Stromal cell of bone marrow (primary cell): ENCODE results near the gene TMEM50A.
"Not testable (repeated sequence)": the region's sequence is repeated elsewhere in the genome, so short reads cannot be mapped to it uniquely, and the experiment has no call there.

Source experiments
- DNase-seq: peaks from one replicate; pipeline ENCODE4 v3.0.0-alpha.2; 2012; ENCODE audit warnings: low read depth

TMEM50A gene

DNA sequence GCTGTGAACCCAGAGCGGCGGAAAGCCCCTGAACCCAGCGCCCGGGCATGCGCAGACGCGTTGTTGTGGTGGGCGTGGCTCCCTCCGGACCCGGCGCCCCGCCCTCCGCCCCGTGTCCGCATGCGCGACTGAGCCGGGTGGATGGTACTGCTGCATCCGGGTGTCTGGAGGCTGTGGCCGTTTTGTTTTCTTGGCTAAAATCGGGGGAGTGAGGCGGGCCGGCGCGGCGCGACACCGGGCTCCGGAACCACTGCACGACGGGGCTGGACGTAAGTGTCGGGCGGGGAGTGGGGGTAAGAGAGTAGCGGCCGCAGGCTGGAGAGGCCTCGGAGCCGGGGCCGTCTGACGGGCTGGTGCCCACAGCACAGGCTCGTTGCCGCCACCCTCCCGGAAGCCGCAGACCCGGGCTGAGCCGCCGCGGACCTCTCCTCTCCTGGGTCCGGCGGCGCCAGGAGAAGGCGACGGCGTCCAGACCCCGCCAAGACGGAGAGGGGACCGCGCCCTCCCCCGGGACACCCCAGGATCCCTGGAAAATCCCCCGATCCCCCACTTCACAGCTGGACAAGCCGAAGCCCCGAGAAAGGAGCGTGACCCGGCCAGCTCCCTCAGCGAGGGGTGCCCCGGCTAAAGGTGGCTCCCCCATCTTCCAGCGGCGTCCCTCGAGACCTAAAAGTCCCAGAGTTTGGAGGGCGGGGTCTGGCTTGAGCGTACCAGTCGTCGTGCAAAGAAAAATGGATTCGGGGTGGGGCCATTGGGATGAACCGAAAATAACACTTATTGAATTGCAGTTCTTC, at the start of gene TMEM50A:
Gene TMEM50A (plus strand): TSS at position 147 of the 794 bp plus-strand sequence. CDS start 2,153 bp downstream, outside the sequence.
- peak; percentile 65 for DNase-seq

- not testable (repeated sequence) for DNase-seq
These were observed 49.5 kb upstream of the TMEM50A start for GRCh38 chr1:25288573-25289101.

DNA sequence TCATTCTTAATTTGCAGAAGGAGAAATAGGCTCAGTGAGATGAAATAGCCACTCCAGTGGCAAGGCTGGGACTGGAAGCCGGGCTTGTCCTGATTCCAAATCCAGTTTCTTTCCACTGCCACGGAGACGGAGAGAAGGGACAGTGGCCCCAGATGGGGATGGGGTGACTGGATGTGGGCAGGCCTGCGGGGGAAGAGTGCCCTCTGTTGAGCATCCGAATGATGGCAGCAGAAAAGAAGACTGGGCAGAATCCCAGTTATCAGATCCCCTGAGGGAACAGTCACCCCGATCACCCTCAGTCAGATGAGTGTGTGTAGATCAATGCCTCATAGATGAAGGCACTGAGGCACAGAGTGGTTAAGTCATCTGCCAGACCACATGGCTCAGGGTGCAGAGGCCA, 48.1 kb upstream of the TMEM50A start:
- not testable (repeated sequence) for DNase-seq

- DNase-seq: not testable (repeated sequence)
These were observed 44.7 kb upstream of the TMEM50A start for GRCh38 chr1:25293426-25293825.

DNA sequence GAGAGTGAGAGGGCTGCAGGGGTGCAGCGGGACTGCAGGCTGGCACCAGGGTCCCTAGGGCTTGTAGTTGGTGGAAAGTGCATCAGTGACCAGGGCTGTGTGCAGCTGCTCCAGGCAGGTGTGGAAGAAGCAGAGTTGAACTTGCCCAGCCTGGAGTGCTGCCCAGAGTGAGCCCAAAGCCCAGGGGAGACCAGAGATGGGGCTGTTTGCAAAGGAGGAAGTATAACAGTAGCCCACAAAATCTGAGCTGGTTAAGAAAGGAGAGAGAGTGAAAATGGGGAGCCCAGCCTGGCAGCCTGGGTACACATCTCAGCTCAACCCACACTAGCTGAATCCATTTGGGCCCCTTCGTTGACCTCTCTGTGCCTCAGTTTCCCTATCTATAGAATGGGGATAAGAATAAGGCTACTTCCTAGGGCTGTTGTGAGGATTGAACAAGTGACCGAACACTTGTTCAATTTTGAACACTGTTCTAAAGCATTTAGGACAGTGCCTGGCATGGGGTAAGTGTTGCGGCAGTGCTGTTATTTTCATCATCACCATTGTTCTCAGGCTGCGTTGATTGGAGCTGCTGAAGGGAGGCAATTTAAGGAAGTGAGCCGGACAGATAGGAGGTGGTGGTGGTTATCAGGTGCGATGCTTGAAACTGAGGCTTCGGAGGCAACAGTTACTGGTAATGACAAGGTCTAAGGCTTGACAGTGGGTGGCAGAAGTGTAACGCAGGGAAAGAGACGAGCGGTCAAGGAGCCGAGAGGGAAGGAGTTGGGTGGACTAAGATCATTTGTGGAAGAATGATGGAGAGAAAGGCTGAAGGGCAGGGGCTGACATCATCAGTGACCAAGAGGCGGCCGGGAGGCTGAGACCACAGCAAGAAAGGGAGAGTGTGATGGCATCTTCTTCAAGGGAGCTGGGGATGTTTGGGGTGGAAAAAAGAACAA, 43.0 kb upstream of the TMEM50A start:
- DNase-seq: not testable (repeated sequence)

DNA sequence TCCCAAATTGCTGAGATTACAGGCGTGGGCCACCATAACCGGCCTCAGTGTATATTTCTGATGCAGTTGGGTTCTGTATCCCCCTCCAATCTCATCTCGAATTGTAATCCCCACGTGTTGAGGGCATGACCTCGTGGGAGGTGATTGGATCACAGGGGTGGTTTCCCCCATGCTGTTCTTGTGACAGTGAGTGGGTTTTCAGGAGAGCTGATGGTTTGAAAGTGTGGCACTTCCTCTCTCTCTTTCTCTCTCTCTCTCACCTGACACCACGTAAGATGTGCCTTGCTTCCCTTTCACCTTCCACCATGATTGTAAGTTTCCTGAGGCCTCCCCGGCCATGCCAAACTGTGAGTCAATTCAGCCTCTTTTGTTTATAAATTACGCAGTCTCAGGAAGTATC, 41.6 kb upstream of the TMEM50A start:
- not testable (repeated sequence) for DNase-seq

DNA sequence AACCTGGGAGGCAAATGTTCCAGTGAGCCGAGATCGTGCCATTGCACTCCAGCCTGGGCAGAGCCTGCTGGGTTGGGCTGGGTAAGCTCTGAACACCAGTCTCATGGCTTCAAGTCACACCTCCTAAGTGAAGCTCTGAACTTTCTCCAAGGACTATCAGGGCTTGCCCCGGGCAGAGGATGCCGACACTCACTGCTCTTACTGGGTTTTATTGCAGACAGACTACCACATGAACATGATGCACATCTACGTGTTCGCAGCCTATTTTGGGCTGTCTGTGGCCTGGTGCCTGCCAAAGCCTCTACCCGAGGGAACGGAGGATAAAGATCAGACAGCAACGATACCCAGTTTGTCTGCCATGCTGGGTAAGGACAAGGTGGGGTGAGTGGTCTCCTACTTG, 37.4 kb upstream of the TMEM50A start:
- not testable (repeated sequence) for DNase-seq

DNA sequence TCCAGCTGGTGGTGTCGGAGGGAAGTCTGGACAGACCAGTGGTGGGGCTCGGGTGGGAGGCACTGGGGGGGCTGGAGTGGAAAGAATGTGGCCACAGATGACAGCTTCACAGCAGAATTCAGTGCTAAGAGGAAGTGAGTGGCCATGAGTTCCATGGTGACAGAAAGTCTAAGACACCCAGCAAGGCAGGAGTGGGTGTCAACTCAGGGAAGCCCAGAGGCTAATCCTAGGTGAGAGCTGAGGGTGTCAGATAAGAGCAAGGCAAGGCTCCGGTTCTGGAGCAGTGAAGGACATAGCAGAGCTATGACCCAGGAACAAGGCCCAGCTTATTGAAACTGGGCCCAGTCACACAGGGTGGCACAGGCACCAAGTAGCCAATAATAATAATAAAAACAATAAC, 35.8 kb upstream of the TMEM50A start:
- not testable (repeated sequence) for DNase-seq

DNA sequence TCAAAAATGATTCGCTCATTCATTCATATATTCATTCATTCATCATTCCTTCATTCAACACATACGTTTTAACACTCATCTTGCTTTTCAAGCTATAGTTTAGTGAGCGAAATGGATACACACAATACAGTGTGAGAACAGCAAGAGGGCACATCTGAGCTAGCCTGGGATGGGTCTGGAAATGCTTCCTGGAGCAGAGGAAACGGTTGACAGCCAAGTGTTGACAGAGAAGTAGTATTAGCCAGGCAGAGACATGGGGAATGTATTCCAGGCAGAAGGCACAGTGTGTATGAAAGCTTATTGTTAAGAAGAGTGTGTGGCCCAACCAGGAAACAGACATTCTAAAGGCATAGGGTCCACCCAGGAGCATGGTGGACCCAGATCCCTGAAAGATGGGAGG, 33.2 kb upstream of the TMEM50A start:
- not testable (repeated sequence) for DNase-seq

DNA sequence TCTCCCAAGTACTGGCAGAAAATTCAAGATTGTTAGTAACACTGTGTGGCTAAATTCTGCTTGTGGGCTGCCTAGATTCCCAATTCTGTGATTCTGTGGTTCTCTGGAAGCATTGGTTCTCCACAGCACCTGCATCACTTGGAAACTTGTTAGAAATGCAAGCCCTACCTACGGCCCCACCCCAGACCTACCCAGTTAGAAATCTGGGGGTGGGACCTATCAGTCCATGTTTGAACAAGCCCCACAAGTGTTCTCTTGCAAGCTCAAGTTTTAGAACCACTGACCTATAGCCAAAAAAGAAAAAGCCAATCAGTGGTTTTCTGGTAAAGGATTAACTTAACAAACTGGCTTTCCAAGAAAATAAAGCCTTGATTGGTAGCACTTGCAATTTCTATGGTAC, 30.0 kb upstream of the TMEM50A start:
- DNase-seq: not testable (repeated sequence)

GRCh38 chr1:25309085-25309484, 29.0 kb upstream of the TMEM50A start:
- DNase-seq: peak; percentile 89

GRCh38 chr1:25309486-25309885, 28.6 kb upstream of the TMEM50A start:
- DNase-seq: peak; percentile 33

DNA sequence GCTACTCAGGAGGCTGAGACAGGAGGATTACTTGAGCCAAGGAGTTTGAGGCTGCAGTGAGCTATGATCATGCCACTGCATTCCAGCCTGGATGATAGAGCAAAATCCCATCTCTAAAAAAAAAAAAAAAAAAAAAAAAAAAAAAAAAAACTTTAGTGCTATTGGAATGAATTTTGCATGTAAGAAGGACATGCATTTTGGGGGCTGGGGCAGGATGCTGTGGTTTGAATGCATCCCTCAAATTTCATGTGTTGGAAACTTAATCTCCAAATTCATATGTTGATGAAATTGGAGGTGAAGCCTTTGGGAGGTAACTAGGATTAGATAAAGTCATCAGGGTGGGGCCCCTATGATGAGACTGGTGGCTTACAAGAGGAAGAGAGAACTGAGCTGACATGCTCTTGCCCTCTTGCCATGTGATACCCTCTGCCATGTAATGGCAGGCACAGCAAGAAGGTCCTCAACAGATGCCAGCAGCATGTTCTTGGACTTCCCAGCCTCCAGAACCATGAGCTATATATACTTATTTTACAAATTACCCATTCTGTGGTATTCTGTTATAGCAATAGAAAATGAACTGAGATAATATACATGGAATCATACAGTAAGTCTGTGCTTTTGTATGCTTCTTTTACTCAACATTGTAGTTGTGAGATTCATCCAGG, 25.2 kb upstream of the TMEM50A start:
- not testable (repeated sequence) for DNase-seq

- DNase-seq: peak; percentile 87
These were observed 17.7 kb upstream of the TMEM50A start for GRCh38 chr1:25320314-25320938.

GRCh38 chr1:25322127-25322526, 16.0 kb upstream of the TMEM50A start:
- not testable (repeated sequence) for DNase-seq

DNA sequence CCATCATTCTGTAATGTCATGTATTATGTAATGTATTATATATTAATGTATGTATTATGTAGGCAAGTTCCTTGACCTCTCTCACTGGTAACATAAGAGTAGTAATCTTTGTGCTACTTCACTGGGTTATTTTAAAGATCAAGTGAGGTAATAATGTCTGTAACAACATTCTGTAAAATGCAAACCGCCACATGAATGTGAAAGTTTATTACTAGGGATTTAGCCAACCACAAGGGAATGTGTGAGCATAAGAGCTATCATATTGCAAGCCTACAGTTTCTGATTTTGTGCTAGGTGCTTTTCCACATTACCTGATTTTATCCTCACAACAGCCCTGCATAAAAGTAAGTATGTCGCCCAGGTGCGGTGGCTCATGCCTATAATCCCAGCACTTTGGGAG, 13.7 kb upstream of the TMEM50A start:
- not testable (repeated sequence) for DNase-seq

GRCh38 chr1:25327864-25328790, 10.0 kb upstream of the TMEM50A start:
- not testable (repeated sequence) for DNase-seq

DNA sequence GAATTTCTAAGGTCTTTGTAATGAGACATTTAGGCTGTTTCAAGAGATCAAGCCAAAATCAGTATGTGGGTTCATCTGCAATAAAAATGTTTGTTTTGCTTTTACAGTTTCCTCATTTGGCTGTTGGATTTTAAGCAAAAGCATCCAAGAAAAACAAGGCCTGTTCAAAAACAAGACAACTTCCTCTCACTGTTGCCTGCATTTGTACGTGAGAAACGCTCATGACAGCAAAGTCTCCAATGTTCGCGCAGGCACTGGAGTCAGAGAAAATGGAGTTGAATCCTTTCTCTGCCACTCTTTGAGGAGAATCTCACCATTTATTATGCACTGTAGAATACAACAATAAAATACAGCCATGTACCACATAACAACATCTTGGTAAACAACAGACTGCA, 9.3 kb upstream of the TMEM50A start:
- DNase-seq: not testable (repeated sequence)

GRCh38 chr1:25329336-25329735, 8.8 kb upstream of the TMEM50A start:
- DNase-seq: not testable (repeated sequence)

GRCh38 chr1:25329950-25330349, 8.2 kb upstream of the TMEM50A start:
- peak; percentile 38 for DNase-seq
